ENCODE data around the gene PAK5.

PAK5 gene

GRCh38 chr20:9628141-9628540 lies 210.7 kb downstream of the PAK5 start:
- DNase-seq (ENCODE audit: low read depth): no peak
- TF ChIP-seq, protein P1, sequence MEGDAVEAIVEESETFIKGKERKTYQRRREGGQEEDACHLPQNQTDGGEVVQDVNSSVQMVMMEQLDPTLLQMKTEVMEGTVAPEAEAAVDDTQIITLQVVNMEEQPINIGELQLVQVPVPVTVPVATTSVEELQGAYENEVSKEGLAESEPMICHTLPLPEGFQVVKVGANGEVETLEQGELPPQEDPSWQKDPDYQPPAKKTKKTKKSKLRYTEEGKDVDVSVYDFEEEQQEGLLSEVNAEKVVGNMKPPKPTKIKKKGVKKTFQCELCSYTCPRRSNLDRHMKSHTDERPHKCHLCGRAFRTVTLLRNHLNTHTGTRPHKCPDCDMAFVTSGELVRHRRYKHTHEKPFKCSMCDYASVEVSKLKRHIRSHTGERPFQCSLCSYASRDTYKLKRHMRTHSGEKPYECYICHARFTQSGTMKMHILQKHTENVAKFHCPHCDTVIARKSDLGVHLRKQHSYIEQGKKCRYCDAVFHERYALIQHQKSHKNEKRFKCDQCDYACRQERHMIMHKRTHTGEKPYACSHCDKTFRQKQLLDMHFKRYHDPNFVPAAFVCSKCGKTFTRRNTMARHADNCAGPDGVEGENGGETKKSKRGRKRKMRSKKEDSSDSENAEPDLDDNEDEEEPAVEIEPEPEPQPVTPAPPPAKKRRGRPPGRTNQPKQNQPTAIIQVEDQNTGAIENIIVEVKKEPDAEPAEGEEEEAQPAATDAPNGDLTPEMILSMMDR (IDR thresholded peaks at IDR 0.05; ENCODE audit: control insufficient read depth, insufficient read depth, low read depth, low read length, missing control alignments): no peak
- H3K4me3 ChIP-seq (ENCODE audit: control insufficient read depth, low read depth, low read length): no peak overlapping the region

DNA sequence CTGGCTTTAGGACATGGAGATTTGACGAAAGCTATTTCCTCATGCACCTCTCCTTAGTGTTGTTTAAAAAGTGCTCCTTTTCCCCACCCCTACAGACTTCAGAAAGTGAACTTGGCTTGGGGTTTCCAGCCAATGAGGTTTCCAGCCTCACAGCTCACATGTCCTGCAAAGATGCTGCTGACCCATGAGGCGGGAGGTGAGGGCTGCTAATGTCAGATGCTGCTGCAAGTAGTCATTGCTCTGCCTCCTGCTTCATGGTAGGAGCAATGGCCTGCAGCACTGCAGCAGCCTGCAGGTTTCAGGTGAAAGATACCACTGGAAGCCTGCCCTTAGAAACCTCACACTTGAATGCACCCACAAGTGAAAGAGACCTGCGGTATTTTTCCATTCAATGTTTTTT lies 211.7 kb downstream of the PAK5 start:
- no peak for DNase-seq (ENCODE audit: low read depth)
- no peak overlapping the region for H3K4me3 ChIP-seq (ENCODE audit: control insufficient read depth, low read depth, low read length)
- TF ChIP-seq, protein P1 (IDR thresholded peaks at IDR 0.05; ENCODE audit: control insufficient read depth, insufficient read depth, low read depth, low read length, missing control alignments): no peak

- no peak for DNase-seq (ENCODE audit: low read depth)
- TF ChIP-seq, protein P1 (IDR thresholded peaks at IDR 0.05; ENCODE audit: control insufficient read depth, insufficient read depth, low read depth, low read length, missing control alignments): no peak
Observed at GRCh38 chr20:9626357-9626756, 212.5 kb downstream of the PAK5 start.

GRCh38 chr20:9617940-9618339 lies 220.9 kb downstream of the PAK5 start:
- TF ChIP-seq, protein P1 (IDR thresholded peaks at IDR 0.05; ENCODE audit: control insufficient read depth, insufficient read depth, low read depth, low read length, missing control alignments): peak; percentile 27
- H3K4me3 ChIP-seq (ENCODE audit: control insufficient read depth, low read depth, low read length): no peak overlapping the region
- no peak for DNase-seq (ENCODE audit: low read depth)

More at GRCh38 chr20:9626357-9626756, 212.5 kb downstream of the PAK5 start:
- H3K4me3 ChIP-seq (ENCODE audit: control insufficient read depth, low read depth, low read length): no peak overlapping the region

DNA sequence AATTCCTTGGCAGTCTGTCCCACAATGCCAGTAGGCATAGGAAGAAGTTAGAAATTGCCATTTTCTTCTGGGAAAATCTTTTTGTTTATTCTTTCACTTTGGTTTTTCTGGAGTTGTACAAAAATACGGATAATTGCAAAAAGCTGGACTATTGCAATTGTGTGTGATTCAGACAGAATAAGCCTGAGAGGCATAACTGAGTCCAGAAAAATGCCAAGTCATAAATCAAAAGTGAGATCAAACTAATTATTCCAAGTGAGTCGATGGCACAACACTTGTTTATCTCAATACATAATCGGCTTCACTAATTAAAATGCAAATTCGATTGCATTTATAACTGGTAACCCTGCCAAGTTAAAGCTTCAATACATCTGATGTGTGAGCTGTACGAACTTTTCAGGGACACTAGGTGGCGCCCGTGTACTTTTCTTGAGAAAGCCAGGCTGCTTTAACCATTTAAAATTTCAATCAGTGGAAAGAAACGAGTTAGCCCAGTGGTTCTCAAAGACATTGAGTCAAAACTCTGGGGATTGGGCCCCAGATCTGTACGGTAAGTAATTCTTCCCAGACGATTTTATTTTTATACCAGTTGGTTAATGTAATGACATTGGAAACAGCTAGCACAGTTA lies 221.9 kb downstream of the PAK5 start:
- TF ChIP-seq, protein P1 (IDR thresholded peaks at IDR 0.05; ENCODE audit: control insufficient read depth, insufficient read depth, low read depth, low read length, missing control alignments): peak; percentile 82
- DNase-seq (ENCODE audit: low read depth): peak; percentile 29
- no peak overlapping the region for H3K4me3 ChIP-seq (ENCODE audit: control insufficient read depth, low read depth, low read length)

DNA sequence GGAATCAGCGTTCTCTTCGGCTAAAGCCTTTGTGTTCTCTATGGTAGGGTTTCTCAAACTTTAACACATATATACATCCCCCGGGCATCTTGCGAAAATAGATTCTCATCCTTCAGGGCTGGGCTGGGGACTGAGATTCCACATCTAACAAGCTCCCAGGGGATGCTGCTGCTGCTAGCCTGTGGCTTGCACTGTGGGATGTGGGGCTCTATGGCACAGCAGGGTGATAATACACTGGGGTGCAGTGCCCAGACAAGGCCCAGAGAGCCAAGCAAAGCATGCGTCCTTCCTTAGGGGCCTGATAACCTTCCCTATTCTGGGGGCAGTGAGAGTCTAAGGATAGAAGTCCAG lies 222.4 kb downstream of the PAK5 start:
- no peak for DNase-seq (ENCODE audit: low read depth)
- TF ChIP-seq, protein P1 (IDR thresholded peaks at IDR 0.05; ENCODE audit: control insufficient read depth, insufficient read depth, low read depth, low read length, missing control alignments): no peak
- no peak overlapping the region for H3K4me3 ChIP-seq (ENCODE audit: control insufficient read depth, low read depth, low read length)
